Fibroblast of mammary gland (primary cell): Measurements from ENCODE around the gene KRTAP19-2.
A peak's percentile ranks its signal among the peaks of the same experiment; 100 is the strongest.

Experiments
- DNase-seq: peaks from one replicate; pipeline ENCODE4 v3.0.0-alpha.2; 2010; ENCODE audit warnings: low read depth
- H3K4me3 ChIP-seq: 2 replicates; pipeline ENCODE4 v1.5.1; 2011; ENCODE audit warnings: low read depth, mild to moderate bottlenecking, low read length, moderate library complexity; ENCODE audit not compliant: control insufficient read depth
- TF ChIP-seq, protein P1 (sequence below): conservative IDR thresholded peaks from 2 replicates; pipeline ENCODE4 v1.5.1; 2011; ENCODE audit warnings: low read depth, low read length, inconsistent platforms; ENCODE audit not compliant: control insufficient read depth, insufficient read depth

Gene KRTAP19-2

DNA sequence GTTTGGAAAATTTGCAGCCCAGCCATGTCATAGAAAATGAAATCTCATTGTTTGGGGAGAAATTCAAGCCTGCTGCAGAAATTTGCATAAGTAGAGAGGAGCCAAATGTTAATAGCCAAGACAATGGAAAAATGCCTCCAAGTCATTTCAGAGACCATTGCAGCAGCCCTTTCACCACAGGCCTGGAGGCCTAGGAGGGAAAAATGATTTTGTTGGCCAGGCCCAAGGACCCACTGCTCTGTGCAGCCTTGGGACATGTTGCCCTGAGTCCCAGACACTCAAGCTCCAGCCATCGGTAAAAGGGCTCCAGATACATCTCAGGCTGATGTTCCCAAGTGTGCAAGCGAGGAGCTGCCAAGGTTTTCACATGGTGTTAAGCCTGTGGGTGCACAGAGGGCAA lies 1.1 kb downstream of the KRTAP19-2 start:
- TF ChIP-seq, protein P1, sequence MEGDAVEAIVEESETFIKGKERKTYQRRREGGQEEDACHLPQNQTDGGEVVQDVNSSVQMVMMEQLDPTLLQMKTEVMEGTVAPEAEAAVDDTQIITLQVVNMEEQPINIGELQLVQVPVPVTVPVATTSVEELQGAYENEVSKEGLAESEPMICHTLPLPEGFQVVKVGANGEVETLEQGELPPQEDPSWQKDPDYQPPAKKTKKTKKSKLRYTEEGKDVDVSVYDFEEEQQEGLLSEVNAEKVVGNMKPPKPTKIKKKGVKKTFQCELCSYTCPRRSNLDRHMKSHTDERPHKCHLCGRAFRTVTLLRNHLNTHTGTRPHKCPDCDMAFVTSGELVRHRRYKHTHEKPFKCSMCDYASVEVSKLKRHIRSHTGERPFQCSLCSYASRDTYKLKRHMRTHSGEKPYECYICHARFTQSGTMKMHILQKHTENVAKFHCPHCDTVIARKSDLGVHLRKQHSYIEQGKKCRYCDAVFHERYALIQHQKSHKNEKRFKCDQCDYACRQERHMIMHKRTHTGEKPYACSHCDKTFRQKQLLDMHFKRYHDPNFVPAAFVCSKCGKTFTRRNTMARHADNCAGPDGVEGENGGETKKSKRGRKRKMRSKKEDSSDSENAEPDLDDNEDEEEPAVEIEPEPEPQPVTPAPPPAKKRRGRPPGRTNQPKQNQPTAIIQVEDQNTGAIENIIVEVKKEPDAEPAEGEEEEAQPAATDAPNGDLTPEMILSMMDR = no peak
- DNase-seq = no peak
- H3K4me3 ChIP-seq = no peak overlapping the region

DNA sequence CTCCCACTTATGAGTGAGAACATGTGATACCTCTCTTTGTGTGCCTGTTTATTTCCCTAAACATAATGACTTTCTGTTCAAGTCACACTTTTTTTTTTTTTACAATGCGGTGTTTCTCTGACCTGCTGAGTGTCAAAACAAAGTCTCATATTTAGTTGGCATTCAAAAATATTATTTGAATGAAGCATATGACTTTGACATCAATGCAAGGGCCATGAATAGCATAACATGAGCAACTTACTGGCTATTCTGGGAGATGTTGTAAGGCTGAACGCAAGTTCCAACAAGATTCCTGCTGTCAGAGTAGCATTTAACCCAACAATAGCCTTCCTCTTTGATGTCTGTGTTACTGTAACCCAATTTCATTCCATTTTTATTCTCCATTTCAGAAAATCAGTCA lies 5.1 kb downstream of the KRTAP19-2 start:
- H3K4me3 ChIP-seq = no peak overlapping the region
- TF ChIP-seq, protein P1 = no peak
- no peak for DNase-seq

DNA sequence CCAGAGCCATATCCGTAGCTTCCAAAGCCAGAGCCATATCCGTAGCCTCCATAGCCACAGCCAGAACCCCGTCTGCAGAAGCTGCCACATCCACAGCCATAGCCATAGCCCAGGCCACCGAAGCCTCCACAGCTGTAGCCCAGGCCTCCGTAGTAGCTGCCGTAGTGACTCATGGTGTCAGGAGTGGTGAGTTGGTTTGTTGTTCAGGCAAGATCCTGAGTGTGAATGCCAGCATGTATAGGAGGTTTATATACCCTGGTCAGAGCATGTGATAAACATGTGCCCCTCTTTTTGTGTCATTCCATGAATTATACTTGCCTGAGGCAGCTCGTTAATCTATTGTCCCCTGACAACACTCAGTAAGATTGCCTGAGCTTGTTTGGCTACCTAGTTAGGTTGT lies 7.1 kb downstream of the KRTAP19-2 start, which contains the start of gene KRTAP19-1:
KRTAP19-1 (minus strand) TSS at position 223 of the 400 bp plus-strand sequence; CDS start at position 173, 50 bp downstream.
- no peak within 1 kb of the TSS for H3K4me3 ChIP-seq
- TF ChIP-seq, protein P1 = no peak
- no peak for DNase-seq

DNA sequence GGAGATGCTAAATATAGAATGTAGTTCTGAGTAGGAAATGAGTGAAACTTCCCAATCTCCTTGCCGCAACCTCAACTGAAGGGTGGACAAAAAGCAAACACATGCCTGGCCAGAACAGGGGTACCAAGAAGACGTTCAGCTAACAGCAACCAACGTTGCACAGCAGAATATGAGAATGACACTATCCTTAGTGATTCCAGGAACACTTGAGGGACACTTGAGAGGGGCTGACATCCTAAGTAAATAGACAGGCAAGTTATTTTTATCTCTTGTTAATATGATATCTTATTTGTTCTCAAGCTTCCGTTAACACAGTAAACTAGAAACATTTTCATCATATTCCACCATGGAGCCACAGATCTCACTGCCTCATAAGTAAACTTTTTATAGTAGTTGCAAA lies 8.0 kb downstream of the KRTAP19-2 start:
- TF ChIP-seq, protein P1 = no peak
- no peak for DNase-seq

DNA sequence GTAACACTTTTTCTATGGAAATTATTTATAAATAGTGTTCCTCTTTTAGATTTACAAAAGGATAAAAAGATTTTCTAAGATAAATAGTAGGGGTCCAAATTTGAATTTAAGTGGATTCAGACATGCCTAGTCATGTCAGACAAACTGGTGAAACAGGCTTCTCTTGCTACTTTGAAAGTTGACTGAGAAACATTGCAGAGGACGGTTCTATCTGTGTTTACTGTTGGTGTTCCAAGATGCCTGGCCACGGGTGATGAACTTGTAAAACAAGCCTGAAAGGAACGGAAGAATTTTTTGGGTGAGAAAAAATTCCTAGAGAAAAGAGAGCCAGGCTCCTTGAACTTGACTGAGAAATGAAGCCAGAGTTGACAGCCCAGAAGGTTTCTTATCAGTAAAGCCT lies 9.2 kb downstream of the KRTAP19-2 start:
- TF ChIP-seq, protein P1 = no peak
- no peak overlapping the region for H3K4me3 ChIP-seq
- DNase-seq = no peak

More for the DNA sequence above, 8.0 kb downstream of the KRTAP19-2 start:
- no peak overlapping the region for H3K4me3 ChIP-seq

DNA sequence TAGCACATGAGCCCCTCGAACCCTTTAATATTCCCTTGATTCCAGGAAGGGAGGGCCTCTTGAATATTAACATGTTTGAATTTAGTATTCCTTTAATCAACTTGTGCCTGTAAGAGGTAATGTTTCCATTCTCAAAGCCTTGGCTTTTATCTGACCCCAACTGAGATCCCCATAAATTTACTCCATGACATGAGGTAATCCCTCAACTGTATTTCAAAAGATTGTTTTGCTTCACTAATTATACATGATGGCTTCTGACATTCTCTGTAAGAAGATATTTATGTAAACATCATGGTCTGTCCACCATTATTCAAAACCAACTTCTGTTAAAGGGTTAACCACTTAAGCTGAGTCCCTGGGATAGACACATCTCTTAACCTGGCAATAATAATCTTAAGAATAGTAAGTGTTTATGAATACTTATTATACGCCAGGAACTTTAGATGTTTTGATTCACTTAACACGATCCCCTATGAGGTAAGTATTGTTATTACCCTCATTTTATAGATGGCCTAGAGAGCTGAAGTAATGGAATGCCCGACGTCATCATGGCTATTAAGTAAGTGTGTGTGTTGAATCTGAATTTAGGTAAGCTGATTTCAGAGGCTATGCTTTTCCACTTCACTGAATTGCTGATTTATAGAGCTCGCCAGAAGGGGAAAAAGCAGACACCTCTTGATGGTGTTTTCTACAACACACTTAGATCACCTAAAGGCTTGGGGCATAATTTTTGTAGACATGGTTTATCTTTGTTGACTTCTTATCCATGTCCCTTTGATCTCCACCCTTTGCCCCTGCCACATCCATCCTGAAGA lies 18.1 kb downstream of the KRTAP19-2 start:
- DNase-seq = no peak
- no peak overlapping the region for H3K4me3 ChIP-seq
- TF ChIP-seq, protein P1 = no peak

DNA sequence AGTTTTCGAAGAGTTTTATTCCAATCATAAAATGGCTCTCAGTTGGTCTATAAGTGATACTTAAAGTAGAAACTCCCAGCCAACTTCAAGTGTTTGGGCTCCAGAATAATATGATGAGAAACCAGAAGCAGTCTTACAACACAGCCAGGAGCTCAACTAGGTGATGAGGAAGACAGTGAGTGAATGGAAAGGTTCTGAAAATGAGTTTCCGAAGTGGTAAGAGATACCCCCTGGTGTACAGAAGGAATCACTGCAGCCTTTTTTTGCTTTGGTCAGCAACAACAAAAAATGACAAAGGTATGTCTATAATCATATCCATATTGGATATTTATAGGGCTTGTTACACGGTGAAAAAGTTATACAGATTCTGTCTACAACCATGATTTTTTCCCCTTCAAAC lies 23.5 kb downstream of the KRTAP19-2 start:
- no peak overlapping the region for H3K4me3 ChIP-seq
- peak; percentile 2 for DNase-seq
- TF ChIP-seq, protein P1 = peak; percentile 52
